PC-3 (cell line): Measurements from ENCODE around the gene FMNL2.

Experiments used
- CTCF ChIP-seq: fragments of 300-600 bp; sonication (generic); conservative IDR thresholded peaks from 2 replicates; pipeline ENCODE4 v1.5.1; 2017; ENCODE audit warnings: antibody characterized with exemption, low read depth, mild to moderate bottlenecking, low read length
- EZH2 ChIP-seq: fragments of 300-600 bp; sonication (generic); IDR thresholded peaks from one replicate; pipeline ENCODE4 v1.6.1; 2017; ENCODE audit warnings: antibody characterized with exemption, mild to moderate bottlenecking, low read length; ENCODE audit not compliant: unreplicated experiment

GRCh38 chr2:152466041-152466440 lies 131.1 kb downstream of the FMNL2 start:
- TF ChIP-seq CTCF (no peak), EZH2 (no peak)
